G401.6 (cell line): ENCODE results near the gene TSPAN9.

Source experiments
- FAIRE-seq: peaks from 2 replicates; lab custom pipeline; 2012; peaks lifted over from hg19 to GRCh38; lab: Jason Lieb, UNC

The TSPAN9 gene

GRCh38 chr12:3078086-3078820 lies 1.1 kb downstream of the TSPAN9 start:
- FAIRE-seq, result no peak

- FAIRE-seq, result no peak
These were observed 3.9 kb downstream of the TSPAN9 start for GRCh38 chr12:3081091-3081490.

GRCh38 chr12:3081886-3082285 lies 4.7 kb downstream of the TSPAN9 start:
- no peak for FAIRE-seq

- FAIRE-seq, result no peak
These were observed 6.2 kb downstream of the TSPAN9 start for GRCh38 chr12:3083241-3083920.

GRCh38 chr12:3083921-3084347 lies 6.8 kb downstream of the TSPAN9 start:
- FAIRE-seq, result no peak

- FAIRE-seq, result no peak
These were observed 7.6 kb downstream of the TSPAN9 start for GRCh38 chr12:3084742-3085141.

GRCh38 chr12:3085341-3086139 lies 8.4 kb downstream of the TSPAN9 start:
- no peak for FAIRE-seq

- FAIRE-seq, result no peak
These were observed 9.0 kb downstream of the TSPAN9 start for GRCh38 chr12:3086211-3086610.

- no peak for FAIRE-seq
These were observed 9.6 kb downstream of the TSPAN9 start for GRCh38 chr12:3086729-3087323.

- FAIRE-seq, result no peak
These were observed 10.8 kb downstream of the TSPAN9 start for GRCh38 chr12:3087758-3088650.

- FAIRE-seq, result no peak
These were observed 12.4 kb downstream of the TSPAN9 start for GRCh38 chr12:3089588-3089987.

- no peak for FAIRE-seq
These were observed 13.3 kb downstream of the TSPAN9 start for GRCh38 chr12:3090240-3091037.

- FAIRE-seq, result no peak
These were observed 13.8 kb downstream of the TSPAN9 start for GRCh38 chr12:3091038-3091319.

- FAIRE-seq, result no peak
These were observed 14.4 kb downstream of the TSPAN9 start for GRCh38 chr12:3091382-3092241.

GRCh38 chr12:3092764-3093163 lies 15.6 kb downstream of the TSPAN9 start:
- FAIRE-seq, result no peak

- FAIRE-seq, result no peak
These were observed 20.1 kb downstream of the TSPAN9 start for GRCh38 chr12:3097186-3097804.

GRCh38 chr12:3097836-3098235 lies 20.7 kb downstream of the TSPAN9 start:
- FAIRE-seq, result no peak

- FAIRE-seq, result no peak
These were observed 21.3 kb downstream of the TSPAN9 start for GRCh38 chr12:3098436-3098835.

- FAIRE-seq, result no peak
These were observed 22.0 kb downstream of the TSPAN9 start for GRCh38 chr12:3099146-3099545.
